ENCODE data around the gene TRAF3IP3.

TRAF3IP3 gene

GRCh38 chr1:209827384-209828262, 71.8 kb downstream of the TRAF3IP3 start, which contains the start of gene UTP25:
UTP25 (plus strand) TSS chr1:209827972; CDS start chr1:209828064, 92 bp downstream.
- peak; percentile 87 for DNase-seq (ENCODE audit: low read depth, low spot score)

DNA sequence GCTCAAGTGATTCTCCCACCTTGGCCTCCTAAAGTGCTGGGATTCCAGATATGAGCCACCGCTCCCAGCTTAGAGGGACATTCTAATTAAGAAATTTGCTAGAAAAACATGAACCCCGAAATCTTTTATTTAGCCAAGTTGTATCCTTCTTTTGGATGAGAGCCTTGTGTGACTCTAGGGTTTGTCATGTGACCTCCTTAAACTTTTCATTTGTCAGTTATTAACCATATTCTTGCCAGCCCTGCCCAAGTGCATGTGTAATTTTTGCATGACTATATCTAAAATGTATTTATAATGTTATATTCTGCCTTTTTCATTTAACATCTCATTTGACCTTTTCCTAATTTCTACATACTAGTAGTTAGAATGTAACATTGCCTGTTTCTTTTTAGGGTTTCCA, 73.9 kb downstream of the TRAF3IP3 start:
- no peak for DNase-seq (ENCODE audit: low read depth, low spot score)

GRCh38 chr1:209830722-209831121, 74.9 kb downstream of the TRAF3IP3 start:
- DNase-seq (ENCODE audit: low read depth, low spot score) = no peak

DNA sequence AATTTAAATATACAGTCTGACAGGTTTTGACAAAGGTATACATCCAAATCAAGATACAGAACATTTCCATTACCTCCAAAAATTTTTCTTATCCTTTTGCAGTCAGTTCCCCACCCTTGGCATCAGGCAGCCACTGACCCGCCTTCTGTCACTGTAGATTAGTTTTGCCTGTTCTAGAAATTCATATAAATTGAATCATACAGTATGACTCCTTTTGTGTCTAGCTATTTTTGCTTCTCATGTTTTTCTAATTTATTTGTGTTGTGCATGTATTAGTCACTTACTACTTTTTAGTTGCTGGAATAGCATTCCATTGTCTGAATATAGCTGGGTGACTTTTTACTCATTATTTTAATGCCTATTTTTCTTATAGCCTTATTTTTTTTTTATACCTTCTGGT, 75.8 kb downstream of the TRAF3IP3 start:
- DNase-seq (ENCODE audit: low read depth, low spot score) = no peak

Data from activated CD4-positive, CD25-positive, alpha-beta regulatory T cell treated with anti-CD3 and anti-CD28 coated beads, Interleukin-2, amount 50 U/mL, for 16 hours (primary cell).